GM13976 (cell line): ENCODE data around the gene CCDC50.

Experiments used
- DNase-seq: peaks from one replicate; pipeline ENCODE4 v3.0.0; 2012; ENCODE audit warnings: low spot score
- in situ Hi-C: fragments of 300-500 bp; cut with MboI; formaldehyde crosslinking; loops from one replicate; pipeline ENCODE4 v1.12.0; 2022; ENCODE audit warnings: low sequenced_read_pairs, mixed read lengths, inconsistent platforms; ENCODE audit not compliant: unreplicated experiment
- TF ChIP-seq, protein P1 (sequence below): IDR thresholded peaks from 2 replicates; pipeline ENCODE4 v1.5.1; 2012; ENCODE audit warnings: borderline replicate concordance, mild to moderate bottlenecking; ENCODE audit not compliant: insufficient read depth; ENCODE audit errors: extremely low read depth, missing control alignments, control extremely low read depth

CCDC50 gene

GRCh38 chr3:191301782-191302411 is 27.3 kb upstream of the CCDC50 start:
- TF ChIP-seq, protein P1, sequence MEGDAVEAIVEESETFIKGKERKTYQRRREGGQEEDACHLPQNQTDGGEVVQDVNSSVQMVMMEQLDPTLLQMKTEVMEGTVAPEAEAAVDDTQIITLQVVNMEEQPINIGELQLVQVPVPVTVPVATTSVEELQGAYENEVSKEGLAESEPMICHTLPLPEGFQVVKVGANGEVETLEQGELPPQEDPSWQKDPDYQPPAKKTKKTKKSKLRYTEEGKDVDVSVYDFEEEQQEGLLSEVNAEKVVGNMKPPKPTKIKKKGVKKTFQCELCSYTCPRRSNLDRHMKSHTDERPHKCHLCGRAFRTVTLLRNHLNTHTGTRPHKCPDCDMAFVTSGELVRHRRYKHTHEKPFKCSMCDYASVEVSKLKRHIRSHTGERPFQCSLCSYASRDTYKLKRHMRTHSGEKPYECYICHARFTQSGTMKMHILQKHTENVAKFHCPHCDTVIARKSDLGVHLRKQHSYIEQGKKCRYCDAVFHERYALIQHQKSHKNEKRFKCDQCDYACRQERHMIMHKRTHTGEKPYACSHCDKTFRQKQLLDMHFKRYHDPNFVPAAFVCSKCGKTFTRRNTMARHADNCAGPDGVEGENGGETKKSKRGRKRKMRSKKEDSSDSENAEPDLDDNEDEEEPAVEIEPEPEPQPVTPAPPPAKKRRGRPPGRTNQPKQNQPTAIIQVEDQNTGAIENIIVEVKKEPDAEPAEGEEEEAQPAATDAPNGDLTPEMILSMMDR = no peak
- DNase-seq = no peak
- in situ Hi-C loops = no loop called here

DNA sequence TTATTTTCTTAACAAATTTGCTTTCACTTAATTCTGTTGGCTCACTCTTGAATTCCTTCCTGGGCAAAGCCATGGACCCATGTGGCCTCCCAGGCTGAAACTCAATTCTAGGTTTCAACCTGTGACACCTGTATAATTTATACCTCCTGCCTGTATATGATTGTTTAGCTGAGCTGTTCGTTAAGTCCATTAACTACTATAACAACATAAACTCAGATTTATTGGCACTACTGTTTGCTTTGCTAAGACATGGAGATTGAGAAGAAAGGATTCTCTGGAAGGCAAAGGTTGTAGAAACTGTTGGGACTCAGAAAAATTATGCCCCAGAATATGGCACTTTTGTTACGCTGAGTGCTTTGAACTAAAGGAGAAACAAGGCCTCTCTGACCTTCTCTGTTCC is 26.7 kb upstream of the CCDC50 start:
- in situ Hi-C loops = no loop called here
- DNase-seq = no peak
- TF ChIP-seq, protein P1 = no peak

DNA sequence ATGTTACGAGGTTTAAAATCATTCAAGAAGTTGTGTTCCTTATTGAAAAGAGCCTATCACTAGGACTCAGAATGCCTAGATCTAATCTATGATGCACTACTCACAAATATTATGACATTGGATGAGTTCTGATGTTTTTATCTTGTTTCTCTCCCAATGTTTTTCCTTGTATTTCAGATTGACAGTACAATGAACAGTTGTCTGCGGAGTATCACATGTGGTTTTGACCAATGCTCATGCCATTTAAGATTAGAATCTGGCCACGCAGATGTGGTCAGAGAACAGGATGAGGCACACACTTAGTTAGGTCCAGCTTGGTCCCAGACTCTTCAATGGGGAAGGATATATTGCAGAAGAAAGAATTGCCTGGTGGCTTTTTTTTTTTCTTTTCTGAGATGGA is 25.6 kb upstream of the CCDC50 start:
- TF ChIP-seq, protein P1 = no peak
- no peak for DNase-seq
- in situ Hi-C loops = no loop called here

- TF ChIP-seq, protein P1 = no peak
Observed at GRCh38 chr3:191306428-191306827, 22.8 kb upstream of the CCDC50 start.

DNA sequence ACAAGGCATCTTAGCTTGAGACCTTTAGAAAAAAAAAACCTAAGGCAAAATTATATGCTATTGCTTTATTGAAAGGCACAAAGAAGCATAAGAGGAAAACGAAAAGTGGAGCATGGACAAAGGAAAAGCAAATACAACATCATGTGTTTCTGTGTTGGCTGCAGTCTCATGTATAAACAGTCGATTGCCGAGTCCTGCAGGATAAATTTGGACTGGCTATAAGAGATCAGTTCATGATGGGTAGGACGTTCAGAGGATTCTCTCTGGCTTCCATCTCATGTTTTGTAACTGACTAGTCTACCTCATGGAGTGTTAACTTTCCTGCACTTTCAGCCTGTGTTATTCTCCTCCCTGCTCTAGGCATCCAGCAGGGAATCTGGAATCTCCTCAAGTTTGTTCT is 21.9 kb upstream of the CCDC50 start:
- in situ Hi-C loops = no loop called here
- TF ChIP-seq, protein P1 = no peak
- no peak for DNase-seq

More at GRCh38 chr3:191306428-191306827, 22.8 kb upstream of the CCDC50 start:
- in situ Hi-C loops = no loop called here
- DNase-seq = no peak

- DNase-seq = no peak
- in situ Hi-C loops = no loop called here
- TF ChIP-seq, protein P1 = no peak
Observed at GRCh38 chr3:191313296-191313695, 15.9 kb upstream of the CCDC50 start.
